ENCODE measurements around the gene FAM163A.

DNA sequence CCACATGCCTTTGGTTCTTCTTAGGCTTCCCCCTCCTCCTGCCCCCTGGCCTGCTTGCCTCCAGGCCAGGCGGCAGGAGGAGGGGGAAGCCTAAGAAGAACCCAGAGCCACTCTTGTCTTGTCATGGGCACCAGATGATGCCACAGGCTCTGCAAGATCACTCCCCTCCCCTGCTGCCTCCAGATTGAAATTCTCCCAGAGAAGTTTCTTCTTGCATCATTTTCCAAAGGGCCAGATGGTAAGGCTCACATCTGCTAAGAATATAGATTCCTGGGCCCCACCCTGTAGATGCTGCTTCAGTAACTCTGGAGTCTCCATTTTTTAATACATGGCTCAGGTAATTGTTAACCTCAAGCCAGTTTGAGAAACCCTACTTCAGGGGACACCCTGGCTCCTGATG, 60.8 kb downstream of the FAM163A start:
- TF ChIP-seq REST (IDR thresholded peaks at IDR 0.05; ENCODE audit: insufficient read depth in 1 of 2, low read depth in 2 of 2, low read length in 2 of 2) (no peak), POLR2AphosphoS5 (IDR thresholded peaks at IDR 0.05; ENCODE audit: low read depth, low read length) (no peak), SIN3A (IDR thresholded peaks at IDR 0.05; ENCODE audit: borderline replicate concordance, insufficient read depth, low read length) (no peak)
